WTC11 (cell line): Measurements from ENCODE around the gene TNP1. TPM values are rescaled to one million over a fixed set of nuclear protein-coding genes. Genes with fewer than 3 reads are reported as not detected.

ENCODE experiments used
- ATAC-seq: fragments of 200-7000 bp; cut with Tn5 transposase; 2 replicates; pipeline ENCODE4 v1.10.0; 2021; ENCODE audit warnings: mild to moderate bottlenecking, moderate library complexity
- CTCF ChIA-PET: fragments of 300-600 bp; sonication (Branson Sonifier 250); formaldehyde crosslinking; loops from one replicate; lab custom pipeline; 2021; ENCODE audit warnings: antibody characterized with exemption; lab: Charles Lee
- POLR2A ChIA-PET: fragments of 350-600 bp; sonication (Branson Sonifier 250); formaldehyde crosslinking; loops from one replicate; lab custom pipeline; 2021; ENCODE audit warnings: antibody characterized with exemption; lab: Charles Lee
- DNase-seq: peaks from one replicate; pipeline ENCODE4 v3.0.0; 2021; ENCODE audit warnings: low spot score
- H3K27ac Mint-ChIP-seq: 2 replicates; pipeline ENCODE4 v1.8.0; 2021; ENCODE audit warnings: mixed read lengths
- H3K27me3 Mint-ChIP-seq: 2 replicates; pipeline ENCODE4 v1.8.0; 2021; ENCODE audit warnings: low read depth, mild to moderate bottlenecking, moderate library complexity, mixed read lengths
- H3K36me3 Mint-ChIP-seq: 2 replicates; pipeline ENCODE4 v1.8.0; 2021; ENCODE audit warnings: mixed read lengths
- H3K4me1 Mint-ChIP-seq: 2 replicates; pipeline ENCODE4 v1.8.0; 2022; ENCODE audit warnings: mixed read lengths
- H3K4me3 Mint-ChIP-seq: 2 replicates; pipeline ENCODE4 v1.8.0; 2021; ENCODE audit warnings: mild to moderate bottlenecking, moderate library complexity, mixed read lengths
- H3K9me3 Mint-ChIP-seq: 2 replicates; pipeline ENCODE4 v1.8.0; 2021; ENCODE audit warnings: mixed read lengths
- ATF1 ChIP-seq: sonication (generic); formaldehyde crosslinking; IDR thresholded peaks from 2 replicates; pipeline ENCODE4 v1.8.1; 2023; ENCODE audit warnings: mild to moderate bottlenecking, moderate library complexity, missing genetic modification reagents
- CREB1 ChIP-seq: sonication (generic); formaldehyde crosslinking; IDR thresholded peaks from 2 replicates; pipeline ENCODE4 v1.8.0; 2023; ENCODE audit warnings: mild to moderate bottlenecking, missing genetic modification reagents
- ELF4 ChIP-seq: sonication (generic); formaldehyde crosslinking; IDR thresholded peaks from 2 replicates; pipeline ENCODE4 v1.8.1; 2022; ENCODE audit warnings: low read depth, mild to moderate bottlenecking, moderate library complexity, missing genetic modification reagents
- GABPB1 ChIP-seq: sonication (generic); formaldehyde crosslinking; IDR thresholded peaks from 2 replicates; pipeline ENCODE4 v1.8.1; 2023; ENCODE audit warnings: mild to moderate bottlenecking, missing genetic modification reagents
- JAZF1 ChIP-seq: fragments of 250-450 bp; sonication (Bioruptor Pico); IDR thresholded peaks from 2 replicates; pipeline ENCODE4 v1.9.0; 2021; ENCODE audit warnings: moderate library complexity, mild to moderate bottlenecking, inconsistent platforms
- NFYB ChIP-seq: sonication (generic); formaldehyde crosslinking; conservative IDR thresholded peaks from 2 replicates; pipeline ENCODE4 v1.8.0; 2022; ENCODE audit warnings: low read depth, missing genetic modification reagents
- NR3C1 ChIP-seq: sonication (generic); formaldehyde crosslinking; conservative IDR thresholded peaks from 2 replicates; pipeline ENCODE4 v1.8.1; 2023; ENCODE audit warnings: low read depth, mild to moderate bottlenecking, missing genetic modification reagents
- TEAD1 ChIP-seq: sonication (generic); formaldehyde crosslinking; IDR thresholded peaks from 2 replicates; pipeline ENCODE4 v1.8.0; 2022; ENCODE audit warnings: mild to moderate bottlenecking, missing genetic modification reagents
- TEAD4 ChIP-seq: sonication (generic); formaldehyde crosslinking; IDR thresholded peaks from 2 replicates; pipeline ENCODE4 v1.8.0; 2022; ENCODE audit warnings: mild to moderate bottlenecking, missing genetic modification reagents
- ZNF219 ChIP-seq: sonication (generic); formaldehyde crosslinking; IDR thresholded peaks from 2 replicates; pipeline ENCODE4 v1.8.0; 2023; ENCODE audit warnings: missing genetic modification reagents, mild to moderate bottlenecking, borderline replicate concordance
- ZNF232 ChIP-seq: sonication (generic); formaldehyde crosslinking; IDR thresholded peaks from 2 replicates; pipeline ENCODE4 v1.8.0; 2022; ENCODE audit warnings: mild to moderate bottlenecking, missing genetic modification reagents
- ZNF416 ChIP-seq: fragments of 250-450 bp; sonication (Bioruptor Pico); IDR thresholded peaks from 2 replicates; pipeline ENCODE4 v1.9.0; 2021; ENCODE audit warnings: mild to moderate bottlenecking, inconsistent platforms
- ZNF512 ChIP-seq: sonication (generic); formaldehyde crosslinking; IDR thresholded peaks from 2 replicates; pipeline ENCODE4 v1.8.1; 2022; ENCODE audit warnings: missing genetic modification reagents, borderline replicate concordance
- ZSCAN18 ChIP-seq: fragments of 250-450 bp; sonication (Bioruptor Pico); IDR thresholded peaks from 2 replicates; pipeline ENCODE4 v2.1.2; 2022; ENCODE audit warnings: mild to moderate bottlenecking, moderate library complexity
- total RNA-seq: library from RNA; stranded (reverse); gene quantifications from 3 replicates; pipeline ENCODE4 v1.2.3, GENCODE V29; 2021
- TF ChIP-seq, protein P1 (sequence below): sonication (generic); formaldehyde crosslinking; IDR thresholded peaks from 2 replicates; pipeline ENCODE4 v1.8.1; 2022; ENCODE audit warnings: mild to moderate bottlenecking, missing genetic modification reagents, moderate library complexity, borderline replicate concordance
- TF ChIP-seq, protein P2 (sequence below): sonication (generic); formaldehyde crosslinking; IDR thresholded peaks from 2 replicates; pipeline ENCODE4 v1.8.0; 2023; ENCODE audit warnings: missing genetic modification reagents, mild to moderate bottlenecking, borderline replicate concordance
- TF ChIP-seq, protein P3 (sequence below): sonication (generic); formaldehyde crosslinking; IDR thresholded peaks from 2 replicates; pipeline ENCODE4 v1.8.0; 2023; ENCODE audit warnings: missing genetic modification reagents
- TF ChIP-seq, protein P4 (sequence below): fragments of 250-450 bp; sonication (Bioruptor Pico); IDR thresholded peaks from 2 replicates; pipeline ENCODE4 v1.9.0; 2021; ENCODE audit warnings: mild to moderate bottlenecking

TNP1 gene
- total RNA-seq, 1 experiment from 2014 or later: not detected

DNA sequence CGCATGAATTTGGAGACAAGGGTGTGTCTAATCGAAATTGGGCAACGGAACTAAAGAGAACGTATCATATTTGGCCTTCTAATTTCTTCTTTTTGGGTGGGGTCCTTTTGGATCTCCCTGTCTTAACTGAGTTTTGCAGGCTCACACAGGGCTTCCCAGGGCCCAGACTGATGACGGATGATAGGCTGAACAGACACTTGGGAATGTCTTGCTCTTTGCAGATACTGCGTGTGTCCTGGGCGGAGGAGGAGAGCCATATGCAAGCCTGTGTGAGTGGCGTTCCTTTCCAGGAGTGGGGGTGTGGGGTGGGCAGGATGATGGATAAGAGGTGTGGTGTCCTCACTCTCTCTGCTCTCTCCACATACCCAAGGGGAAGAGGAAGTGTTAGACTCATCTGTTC is 40.1 kb downstream of the TNP1 start:
- ATAC-seq (no peak), DNase-seq (no peak)
- no peak overlapping the region for H3K27ac Mint-ChIP-seq
- no peaks in the 10 kb centered on the region for H3K36me3 Mint-ChIP-seq
- peaks cover 3% of the 10 kb centered on the region; the same call in 1 of the 2 replicates for H3K9me3 Mint-ChIP-seq
- CTCF ChIA-PET: no interaction called here
- H3K27me3 Mint-ChIP-seq: peaks cover 3% of the 10 kb centered on the region
- TF ChIP-seq CREB1 (CRISPR knock-in tag): no peak
- TF ChIP-seq, protein P1, sequence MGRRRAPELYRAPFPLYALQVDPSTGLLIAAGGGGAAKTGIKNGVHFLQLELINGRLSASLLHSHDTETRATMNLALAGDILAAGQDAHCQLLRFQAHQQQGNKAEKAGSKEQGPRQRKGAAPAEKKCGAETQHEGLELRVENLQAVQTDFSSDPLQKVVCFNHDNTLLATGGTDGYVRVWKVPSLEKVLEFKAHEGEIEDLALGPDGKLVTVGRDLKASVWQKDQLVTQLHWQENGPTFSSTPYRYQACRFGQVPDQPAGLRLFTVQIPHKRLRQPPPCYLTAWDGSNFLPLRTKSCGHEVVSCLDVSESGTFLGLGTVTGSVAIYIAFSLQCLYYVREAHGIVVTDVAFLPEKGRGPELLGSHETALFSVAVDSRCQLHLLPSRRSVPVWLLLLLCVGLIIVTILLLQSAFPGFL (CRISPR knock-in tag): no peak
- TF ChIP-seq NR3C1 (CRISPR knock-in tag): no peak
- no peak for TF ChIP-seq ZNF512 (CRISPR knock-in tag)
- TF ChIP-seq ELF4: no peak
- TF ChIP-seq ATF1 (CRISPR knock-in tag): no peak
- TF ChIP-seq, all 79 proteins: peak for 0
- no peaks in the 10 kb centered on the region for H3K4me1 Mint-ChIP-seq
- H3K4me3 Mint-ChIP-seq: no peak overlapping the region
- POLR2A ChIA-PET: no interaction called here

DNA sequence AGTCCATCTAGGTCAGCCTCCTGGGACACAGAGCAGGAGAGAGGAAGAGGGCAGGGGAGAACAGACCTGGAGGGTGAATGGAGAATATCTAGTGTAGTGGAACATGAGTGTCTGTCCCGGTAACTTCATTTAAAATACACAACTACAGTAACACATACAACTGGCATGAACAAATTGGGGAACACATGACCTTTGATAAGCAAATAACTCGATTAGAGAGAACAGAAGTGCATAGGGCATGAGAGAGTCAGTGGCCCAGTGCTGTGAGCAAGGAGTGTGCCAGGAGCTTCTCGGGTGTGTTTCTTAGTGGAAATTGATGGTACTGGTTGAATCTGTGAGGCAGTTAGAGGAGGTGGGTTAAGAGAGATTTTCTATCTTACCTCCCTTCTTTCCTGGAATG is 40.8 kb downstream of the TNP1 start:
- peaks cover 3% of the 10 kb centered on the region for H3K27me3 Mint-ChIP-seq
- CTCF ChIA-PET: no interaction called here
- H3K4me1 Mint-ChIP-seq: no peaks in the 10 kb centered on the region
- no peak for DNase-seq
- POLR2A ChIA-PET: no interaction called here
- H3K4me3 Mint-ChIP-seq: no peak overlapping the region
- no peaks in the 10 kb centered on the region for H3K9me3 Mint-ChIP-seq
- H3K27ac Mint-ChIP-seq: no peak overlapping the region
- no peaks in the 10 kb centered on the region for H3K36me3 Mint-ChIP-seq
- ATAC-seq: no peak
- TF ChIP-seq NFYB (CRISPR knock-in tag) (no peak), JAZF1 (CRISPR knock-in tag) (no peak), TEAD4 (no peak), ZSCAN18 (no peak)
- TF ChIP-seq, protein P2, sequence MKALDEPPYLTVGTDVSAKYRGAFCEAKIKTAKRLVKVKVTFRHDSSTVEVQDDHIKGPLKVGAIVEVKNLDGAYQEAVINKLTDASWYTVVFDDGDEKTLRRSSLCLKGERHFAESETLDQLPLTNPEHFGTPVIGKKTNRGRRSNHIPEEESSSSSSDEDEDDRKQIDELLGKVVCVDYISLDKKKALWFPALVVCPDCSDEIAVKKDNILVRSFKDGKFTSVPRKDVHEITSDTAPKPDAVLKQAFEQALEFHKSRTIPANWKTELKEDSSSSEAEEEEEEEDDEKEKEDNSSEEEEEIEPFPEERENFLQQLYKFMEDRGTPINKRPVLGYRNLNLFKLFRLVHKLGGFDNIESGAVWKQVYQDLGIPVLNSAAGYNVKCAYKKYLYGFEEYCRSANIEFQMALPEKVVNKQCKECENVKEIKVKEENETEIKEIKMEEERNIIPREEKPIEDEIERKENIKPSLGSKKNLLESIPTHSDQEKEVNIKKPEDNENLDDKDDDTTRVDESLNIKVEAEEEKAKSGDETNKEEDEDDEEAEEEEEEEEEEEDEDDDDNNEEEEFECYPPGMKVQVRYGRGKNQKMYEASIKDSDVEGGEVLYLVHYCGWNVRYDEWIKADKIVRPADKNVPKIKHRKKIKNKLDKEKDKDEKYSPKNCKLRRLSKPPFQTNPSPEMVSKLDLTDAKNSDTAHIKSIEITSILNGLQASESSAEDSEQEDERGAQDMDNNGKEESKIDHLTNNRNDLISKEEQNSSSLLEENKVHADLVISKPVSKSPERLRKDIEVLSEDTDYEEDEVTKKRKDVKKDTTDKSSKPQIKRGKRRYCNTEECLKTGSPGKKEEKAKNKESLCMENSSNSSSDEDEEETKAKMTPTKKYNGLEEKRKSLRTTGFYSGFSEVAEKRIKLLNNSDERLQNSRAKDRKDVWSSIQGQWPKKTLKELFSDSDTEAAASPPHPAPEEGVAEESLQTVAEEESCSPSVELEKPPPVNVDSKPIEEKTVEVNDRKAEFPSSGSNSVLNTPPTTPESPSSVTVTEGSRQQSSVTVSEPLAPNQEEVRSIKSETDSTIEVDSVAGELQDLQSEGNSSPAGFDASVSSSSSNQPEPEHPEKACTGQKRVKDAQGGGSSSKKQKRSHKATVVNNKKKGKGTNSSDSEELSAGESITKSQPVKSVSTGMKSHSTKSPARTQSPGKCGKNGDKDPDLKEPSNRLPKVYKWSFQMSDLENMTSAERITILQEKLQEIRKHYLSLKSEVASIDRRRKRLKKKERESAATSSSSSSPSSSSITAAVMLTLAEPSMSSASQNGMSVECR (CRISPR knock-in tag): no peak

GRCh38 chr2:216810399-216811160 is 49.3 kb downstream of the TNP1 start:
- no peak for DNase-seq
- no peak for ATAC-seq
- Mint-ChIP-seq H3K36me3 (no peaks in the 10 kb centered on the region), H3K9me3 (no peaks in the 10 kb centered on the region), H3K4me1 (no peaks in the 10 kb centered on the region), H3K27me3 (no peaks in the 10 kb centered on the region), H3K27ac (no peak overlapping the region), H3K4me3 (no peak overlapping the region)
- ChIA-PET CTCF (no interaction called here), POLR2A (no interaction called here)
- TF ChIP-seq GABPB1: no peak
- TF ChIP-seq, protein P3, sequence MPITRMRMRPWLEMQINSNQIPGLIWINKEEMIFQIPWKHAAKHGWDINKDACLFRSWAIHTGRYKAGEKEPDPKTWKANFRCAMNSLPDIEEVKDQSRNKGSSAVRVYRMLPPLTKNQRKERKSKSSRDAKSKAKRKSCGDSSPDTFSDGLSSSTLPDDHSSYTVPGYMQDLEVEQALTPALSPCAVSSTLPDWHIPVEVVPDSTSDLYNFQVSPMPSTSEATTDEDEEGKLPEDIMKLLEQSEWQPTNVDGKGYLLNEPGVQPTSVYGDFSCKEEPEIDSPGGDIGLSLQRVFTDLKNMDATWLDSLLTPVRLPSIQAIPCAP (CRISPR knock-in tag): no peak
- TF ChIP-seq TEAD1 (CRISPR knock-in tag): no peak
- no peak for TF ChIP-seq ZNF219 (CRISPR knock-in tag)
- TF ChIP-seq ZNF416 (CRISPR knock-in tag): no peak
- no peak for TF ChIP-seq ZNF232 (CRISPR knock-in tag)
- TF ChIP-seq, protein P1 (CRISPR knock-in tag): no peak
- TF ChIP-seq, protein P4, sequence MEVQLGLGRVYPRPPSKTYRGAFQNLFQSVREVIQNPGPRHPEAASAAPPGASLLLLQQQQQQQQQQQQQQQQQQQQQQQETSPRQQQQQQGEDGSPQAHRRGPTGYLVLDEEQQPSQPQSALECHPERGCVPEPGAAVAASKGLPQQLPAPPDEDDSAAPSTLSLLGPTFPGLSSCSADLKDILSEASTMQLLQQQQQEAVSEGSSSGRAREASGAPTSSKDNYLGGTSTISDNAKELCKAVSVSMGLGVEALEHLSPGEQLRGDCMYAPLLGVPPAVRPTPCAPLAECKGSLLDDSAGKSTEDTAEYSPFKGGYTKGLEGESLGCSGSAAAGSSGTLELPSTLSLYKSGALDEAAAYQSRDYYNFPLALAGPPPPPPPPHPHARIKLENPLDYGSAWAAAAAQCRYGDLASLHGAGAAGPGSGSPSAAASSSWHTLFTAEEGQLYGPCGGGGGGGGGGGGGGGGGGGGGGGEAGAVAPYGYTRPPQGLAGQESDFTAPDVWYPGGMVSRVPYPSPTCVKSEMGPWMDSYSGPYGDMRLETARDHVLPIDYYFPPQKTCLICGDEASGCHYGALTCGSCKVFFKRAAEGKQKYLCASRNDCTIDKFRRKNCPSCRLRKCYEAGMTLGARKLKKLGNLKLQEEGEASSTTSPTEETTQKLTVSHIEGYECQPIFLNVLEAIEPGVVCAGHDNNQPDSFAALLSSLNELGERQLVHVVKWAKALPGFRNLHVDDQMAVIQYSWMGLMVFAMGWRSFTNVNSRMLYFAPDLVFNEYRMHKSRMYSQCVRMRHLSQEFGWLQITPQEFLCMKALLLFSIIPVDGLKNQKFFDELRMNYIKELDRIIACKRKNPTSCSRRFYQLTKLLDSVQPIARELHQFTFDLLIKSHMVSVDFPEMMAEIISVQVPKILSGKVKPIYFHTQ (CRISPR knock-in tag): no peak
